ENCODE measurements around the gene PTPRT. TPM values are rescaled to one million over a fixed set of nuclear protein-coding genes. Genes with fewer than 3 reads are reported as not detected.

The PTPRT gene
- total RNA-seq, 4 donors from 2014 or later = 0.04 TPM; not detected in 3

DNA sequence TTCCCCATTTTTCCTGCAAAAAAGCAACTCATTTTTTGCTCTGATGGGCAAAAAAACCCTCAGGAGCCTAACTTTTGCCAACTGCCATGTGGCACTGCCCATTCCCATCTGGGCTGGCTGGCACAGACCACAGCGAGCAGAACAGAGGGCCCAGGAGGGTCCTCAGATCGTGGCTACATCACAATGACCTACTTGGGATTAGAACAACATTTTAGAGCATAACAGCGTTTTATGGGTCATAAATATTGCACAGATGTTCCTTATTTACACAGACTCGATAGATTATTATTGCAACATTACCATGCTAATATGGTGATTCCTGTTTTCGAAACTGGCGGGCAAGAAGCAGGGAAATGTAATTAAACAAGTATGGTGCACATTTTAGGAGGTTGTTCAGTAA, 28.0 kb downstream of the PTPRT start:
- Histone ChIP-seq H3K9me3 (no peaks in the 10 kb centered on the region), H3K4me1 (no peaks in the 10 kb centered on the region), H3K27me3 (peaks cover 15% of the 10 kb centered on the region), H3K27ac (no peak overlapping the region), H3K4me3 (no peak overlapping the region), H3K36me3 (no peaks in the 10 kb centered on the region)
- no peak for ATAC-seq
- TF ChIP-seq EP300 (IDR thresholded peaks at IDR 0.05) = no peak
- no peak for TF ChIP-seq POLR2A (IDR thresholded peaks at IDR 0.05)
- no peak for TF ChIP-seq POLR2AphosphoS5 (IDR thresholded peaks at IDR 0.05)
- TF ChIP-seq, protein P1, sequence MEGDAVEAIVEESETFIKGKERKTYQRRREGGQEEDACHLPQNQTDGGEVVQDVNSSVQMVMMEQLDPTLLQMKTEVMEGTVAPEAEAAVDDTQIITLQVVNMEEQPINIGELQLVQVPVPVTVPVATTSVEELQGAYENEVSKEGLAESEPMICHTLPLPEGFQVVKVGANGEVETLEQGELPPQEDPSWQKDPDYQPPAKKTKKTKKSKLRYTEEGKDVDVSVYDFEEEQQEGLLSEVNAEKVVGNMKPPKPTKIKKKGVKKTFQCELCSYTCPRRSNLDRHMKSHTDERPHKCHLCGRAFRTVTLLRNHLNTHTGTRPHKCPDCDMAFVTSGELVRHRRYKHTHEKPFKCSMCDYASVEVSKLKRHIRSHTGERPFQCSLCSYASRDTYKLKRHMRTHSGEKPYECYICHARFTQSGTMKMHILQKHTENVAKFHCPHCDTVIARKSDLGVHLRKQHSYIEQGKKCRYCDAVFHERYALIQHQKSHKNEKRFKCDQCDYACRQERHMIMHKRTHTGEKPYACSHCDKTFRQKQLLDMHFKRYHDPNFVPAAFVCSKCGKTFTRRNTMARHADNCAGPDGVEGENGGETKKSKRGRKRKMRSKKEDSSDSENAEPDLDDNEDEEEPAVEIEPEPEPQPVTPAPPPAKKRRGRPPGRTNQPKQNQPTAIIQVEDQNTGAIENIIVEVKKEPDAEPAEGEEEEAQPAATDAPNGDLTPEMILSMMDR (IDR thresholded peaks at IDR 0.05) = no peak
- WGBS, 2 donors (ENCODE audit: low coverage in 1 of 2) = 51 to 60% methylated on average over 4 to 5 of the region's 6 CpGs

DNA sequence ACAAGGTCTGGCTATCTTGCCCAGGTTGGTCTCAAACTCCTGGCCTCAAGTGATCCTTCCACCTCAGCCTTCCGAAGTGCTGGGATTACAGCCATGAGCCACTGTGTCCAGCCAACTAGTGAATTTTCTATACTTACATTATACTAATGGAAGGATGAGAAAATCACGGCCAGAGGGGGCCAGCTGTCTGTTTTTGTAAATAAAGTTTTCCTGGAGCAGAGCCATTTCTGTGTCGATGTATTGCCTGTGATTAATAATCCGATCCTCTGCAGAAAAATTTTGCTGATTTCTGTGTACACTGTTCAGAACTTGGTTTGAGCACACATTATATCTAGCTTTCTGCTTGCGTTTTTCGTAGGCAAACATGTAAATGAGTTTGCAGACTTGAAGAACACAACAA, 28.8 kb downstream of the PTPRT start:
- Histone ChIP-seq H3K4me1 (no peaks in the 10 kb centered on the region), H3K27me3 (peaks cover 17% of the 10 kb centered on the region), H3K9me3 (no peaks in the 10 kb centered on the region), H3K4me3 (no peak overlapping the region), H3K27ac (no peak overlapping the region), H3K36me3 (no peaks in the 10 kb centered on the region)
- WGBS, 2 donors (ENCODE audit: low coverage in 1 of 2) = 37 to 43% methylated on average over 6 of the region's 6 CpGs
- TF ChIP-seq POLR2AphosphoS5 (IDR thresholded peaks at IDR 0.05) (no peak), EP300 (IDR thresholded peaks at IDR 0.05) (no peak), POLR2A (IDR thresholded peaks at IDR 0.05) (no peak)
- TF ChIP-seq, protein P1 (IDR thresholded peaks at IDR 0.05) = no peak
- ATAC-seq = no peak

DNA sequence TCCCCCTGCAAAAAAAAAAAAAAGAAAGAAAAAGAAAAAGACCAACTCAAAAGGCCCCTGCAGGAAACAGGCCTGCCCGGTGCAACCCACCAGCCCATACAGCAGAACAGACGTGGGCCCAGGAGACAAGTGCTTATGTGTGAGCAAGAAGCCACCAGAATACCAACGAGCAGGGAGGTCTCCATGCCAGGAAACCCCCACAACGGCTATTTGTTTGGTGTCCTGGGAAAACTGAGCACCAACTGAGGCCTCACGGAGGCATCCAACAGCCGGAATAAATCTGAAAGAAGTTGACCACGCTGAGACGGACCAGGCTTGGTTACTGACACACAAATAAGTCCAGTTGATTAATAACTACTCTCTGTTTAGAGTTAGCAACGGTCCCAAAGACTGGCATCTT, 29.7 kb downstream of the PTPRT start:
- H3K4me3 ChIP-seq = no peak overlapping the region
- no peaks in the 10 kb centered on the region for H3K9me3 ChIP-seq
- H3K27ac ChIP-seq = no peak overlapping the region
- 39 to 40% methylated on average over 5 to 9 of the region's 9 CpGs for WGBS, 2 donors (ENCODE audit: low coverage in 1 of 2)
- H3K4me1 ChIP-seq = no peaks in the 10 kb centered on the region
- ATAC-seq = no peak
- no peaks in the 10 kb centered on the region for H3K36me3 ChIP-seq
- TF ChIP-seq, protein P1 (IDR thresholded peaks at IDR 0.05) = no peak
- no peak for TF ChIP-seq POLR2AphosphoS5 (IDR thresholded peaks at IDR 0.05)
- no peak for TF ChIP-seq POLR2A (IDR thresholded peaks at IDR 0.05)
- TF ChIP-seq EP300 (IDR thresholded peaks at IDR 0.05) = no peak
- H3K27me3 ChIP-seq = peaks cover 17% of the 10 kb centered on the region

DNA sequence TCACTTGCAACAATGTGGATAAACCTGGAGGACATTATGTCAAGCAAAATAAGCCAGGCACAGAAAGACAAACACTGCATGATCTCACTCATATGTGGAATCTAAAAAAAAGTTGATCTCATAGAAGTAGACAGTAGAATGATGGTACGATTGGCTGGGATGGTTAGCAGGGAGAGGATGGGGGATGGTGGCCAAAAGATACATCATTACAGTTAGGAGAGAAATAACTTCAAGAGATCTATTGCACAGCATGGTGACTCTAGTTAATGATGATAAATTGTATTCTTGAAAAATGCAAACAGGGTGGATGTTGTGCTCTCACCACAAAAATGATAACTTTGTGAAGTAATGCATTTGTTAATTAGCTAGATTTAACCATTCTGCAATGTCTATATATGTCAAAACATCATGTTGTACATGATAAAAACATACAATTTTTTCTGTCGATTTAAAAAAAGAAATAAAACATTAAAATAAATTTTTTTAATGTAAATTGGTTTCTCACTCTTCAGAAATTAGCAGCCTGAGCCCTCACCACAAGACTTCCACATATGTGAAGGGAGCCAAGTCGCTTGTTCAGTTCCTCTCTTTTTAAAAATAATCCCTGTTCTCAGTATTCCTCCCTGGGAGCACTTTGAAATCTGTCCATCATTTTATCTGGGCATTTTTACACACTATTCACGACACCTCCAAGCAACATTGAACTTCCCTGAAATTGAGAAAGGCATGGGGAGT, 34.2 kb downstream of the PTPRT start:
- Histone ChIP-seq H3K4me3 (no peak overlapping the region), H3K4me1 (no peaks in the 10 kb centered on the region), H3K9me3 (no peaks in the 10 kb centered on the region), H3K27me3 (peaks cover 18% of the 10 kb centered on the region), H3K27ac (no peak overlapping the region), H3K36me3 (no peaks in the 10 kb centered on the region)
- TF ChIP-seq, protein P1 (IDR thresholded peaks at IDR 0.05) = no peak
- 56 to 63% methylated on average over 3 to 4 of the region's 4 CpGs for WGBS, 2 donors (ENCODE audit: low coverage in 1 of 2)
- no peak for ATAC-seq

DNA sequence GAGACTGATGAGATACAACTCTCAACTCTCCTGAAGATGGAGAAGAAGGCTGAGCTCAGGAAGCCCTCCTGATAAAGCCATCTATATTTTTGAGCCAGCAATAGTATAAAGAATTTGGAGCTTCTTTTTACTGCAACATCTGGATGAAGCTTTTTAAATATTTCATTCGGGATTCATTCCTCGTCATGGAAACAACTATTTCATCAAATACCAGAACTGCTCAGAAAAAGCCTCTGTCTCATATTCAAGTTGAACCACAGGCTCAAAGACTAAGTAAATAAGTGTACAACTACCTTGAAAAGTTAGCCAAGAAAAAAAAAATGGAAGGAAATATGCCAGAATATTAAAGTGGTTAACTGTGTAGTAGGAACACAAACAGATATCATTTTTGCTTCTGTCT, 37.8 kb downstream of the PTPRT start:
- 25 to 41% methylated on average over 2 of the region's 2 CpGs for WGBS, 2 donors (ENCODE audit: low coverage in 1 of 2)
- H3K9me3 ChIP-seq = no peaks in the 10 kb centered on the region
- no peak for ATAC-seq
- no peaks in the 10 kb centered on the region for H3K4me1 ChIP-seq
- H3K27me3 ChIP-seq = peaks cover 32% of the 10 kb centered on the region
- no peak overlapping the region for H3K27ac ChIP-seq
- H3K36me3 ChIP-seq = no peaks in the 10 kb centered on the region
- no peak overlapping the region for H3K4me3 ChIP-seq
- TF ChIP-seq, protein P1 (IDR thresholded peaks at IDR 0.05) = no peak
- TF ChIP-seq POLR2AphosphoS5 (IDR thresholded peaks at IDR 0.05) = no peak
- TF ChIP-seq POLR2A (IDR thresholded peaks at IDR 0.05) = no peak
- TF ChIP-seq EP300 (IDR thresholded peaks at IDR 0.05) = no peak

All from gastroesophageal sphincter (tissue), 4 donors.